BJ (cell line): ENCODE measurements around the gene FOXP2. TPM values are rescaled to one million over a fixed set of nuclear protein-coding genes. Genes with fewer than 3 reads are reported as not detected.
"Not testable (repeated sequence)": the region's sequence is repeated elsewhere in the genome, so short reads cannot be mapped to it uniquely, and the experiment has no call there.

Source experiments
- CTCF ChIA-PET: fragments of 350-600 bp; formaldehyde crosslinking; extraction: SDS; loops from one replicate; lab custom pipeline; 2021; ENCODE audit warnings: antibody characterized with exemption, inconsistent platforms; lab: Yijun Ruan, JAX
- POLR2A ChIA-PET: fragments of 300-600 bp; sonication (Branson Sonifier 250); formaldehyde crosslinking; extraction: SDS; loops from one replicate; lab custom pipeline; 2021; ENCODE audit warnings: antibody characterized with exemption; lab: Charles Lee
- DNase-seq: peaks from one replicate; pipeline ENCODE4 v3.0.0-alpha.2; 2011; ENCODE audit warnings: low read depth
- H3K27me3 ChIP-seq: 2 replicates; pipeline ENCODE4 v1.6.0; 2011; ENCODE audit warnings: low read length; ENCODE audit not compliant: control insufficient read depth, insufficient read depth
- H3K36me3 ChIP-seq: 2 replicates; pipeline ENCODE4 v1.5.1; 2011; ENCODE audit warnings: low read length; ENCODE audit not compliant: control insufficient read depth, insufficient read depth
- H3K4me3 ChIP-seq: 2 replicates; pipeline ENCODE4 v1.5.1; 2011; ENCODE audit warnings: low read depth, mild to moderate bottlenecking, control low read depth, low read length
- polyA plus RNA-seq: library from polyadenylated mRNA; depleted of rRNA; stranded (reverse); fragments of >200 nt; gene quantifications from 2 replicates; pipeline ENCODE4 v1.2.3, GENCODE V29; 2011
- TF ChIP-seq, protein P1 (sequence below): IDR thresholded peaks from 2 replicates; pipeline ENCODE4 v1.5.1; 2011; ENCODE audit warnings: low read depth, mild to moderate bottlenecking, control low read depth, inconsistent platforms, low read length, moderate library complexity; ENCODE audit not compliant: insufficient read depth

Gene FOXP2
- polyA plus RNA-seq, 1 experiment: 0.66 TPM

DNA sequence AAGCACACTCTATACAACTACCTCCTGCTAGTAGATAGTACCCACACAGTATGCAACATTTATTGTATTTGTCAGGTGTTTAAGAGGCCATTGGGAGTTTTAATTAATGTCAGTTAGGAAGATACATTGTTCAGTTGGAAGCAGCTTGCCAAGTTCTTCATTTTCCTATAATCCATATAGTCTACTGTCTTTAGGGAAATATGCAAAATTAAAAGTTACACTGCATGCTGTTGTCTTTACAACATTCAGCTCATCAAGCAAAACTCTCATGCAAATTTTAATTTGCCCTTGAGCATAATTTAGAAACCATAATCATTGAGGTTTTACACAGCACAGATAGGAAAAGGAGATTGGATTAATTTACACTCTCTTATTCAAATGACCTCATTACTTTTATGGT, 17.4 kb downstream of the FOXP2 start:
- ChIA-PET POLR2A (no interaction called here), CTCF (no interaction called here)

DNA sequence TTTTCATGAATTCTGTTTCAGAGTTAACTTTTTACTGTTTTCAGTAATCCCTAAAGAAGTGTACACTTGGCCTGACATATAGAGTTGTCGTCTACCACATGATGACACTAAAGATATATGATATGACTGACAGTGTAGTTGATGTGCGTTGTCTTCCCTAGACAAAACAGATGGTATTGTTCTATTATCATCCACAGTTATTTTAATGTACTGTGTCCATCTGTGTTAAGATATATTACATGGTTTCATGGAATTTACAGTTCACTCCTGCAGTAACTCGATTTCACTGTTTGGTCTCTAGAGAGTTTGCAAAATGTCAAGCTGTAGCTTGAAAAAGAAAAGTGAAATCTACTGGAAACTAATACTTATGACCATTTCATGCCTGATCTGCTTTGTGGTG, 18.1 kb downstream of the FOXP2 start:
- TF ChIP-seq, protein P1, sequence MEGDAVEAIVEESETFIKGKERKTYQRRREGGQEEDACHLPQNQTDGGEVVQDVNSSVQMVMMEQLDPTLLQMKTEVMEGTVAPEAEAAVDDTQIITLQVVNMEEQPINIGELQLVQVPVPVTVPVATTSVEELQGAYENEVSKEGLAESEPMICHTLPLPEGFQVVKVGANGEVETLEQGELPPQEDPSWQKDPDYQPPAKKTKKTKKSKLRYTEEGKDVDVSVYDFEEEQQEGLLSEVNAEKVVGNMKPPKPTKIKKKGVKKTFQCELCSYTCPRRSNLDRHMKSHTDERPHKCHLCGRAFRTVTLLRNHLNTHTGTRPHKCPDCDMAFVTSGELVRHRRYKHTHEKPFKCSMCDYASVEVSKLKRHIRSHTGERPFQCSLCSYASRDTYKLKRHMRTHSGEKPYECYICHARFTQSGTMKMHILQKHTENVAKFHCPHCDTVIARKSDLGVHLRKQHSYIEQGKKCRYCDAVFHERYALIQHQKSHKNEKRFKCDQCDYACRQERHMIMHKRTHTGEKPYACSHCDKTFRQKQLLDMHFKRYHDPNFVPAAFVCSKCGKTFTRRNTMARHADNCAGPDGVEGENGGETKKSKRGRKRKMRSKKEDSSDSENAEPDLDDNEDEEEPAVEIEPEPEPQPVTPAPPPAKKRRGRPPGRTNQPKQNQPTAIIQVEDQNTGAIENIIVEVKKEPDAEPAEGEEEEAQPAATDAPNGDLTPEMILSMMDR: no peak
- ChIA-PET POLR2A (no interaction called here), CTCF (no interaction called here)
- no peak for DNase-seq
- Histone ChIP-seq H3K4me3 (no peak overlapping the region), H3K36me3 (no peaks in the 10 kb centered on the region), H3K27me3 (no peaks in the 10 kb centered on the region)

More for the DNA sequence above, 17.4 kb downstream of the FOXP2 start:
- H3K27me3 ChIP-seq: no peaks in the 10 kb centered on the region
- no peaks in the 10 kb centered on the region for H3K36me3 ChIP-seq
- TF ChIP-seq, protein P1: no peak
- no peak overlapping the region for H3K4me3 ChIP-seq
- DNase-seq: no peak

DNA sequence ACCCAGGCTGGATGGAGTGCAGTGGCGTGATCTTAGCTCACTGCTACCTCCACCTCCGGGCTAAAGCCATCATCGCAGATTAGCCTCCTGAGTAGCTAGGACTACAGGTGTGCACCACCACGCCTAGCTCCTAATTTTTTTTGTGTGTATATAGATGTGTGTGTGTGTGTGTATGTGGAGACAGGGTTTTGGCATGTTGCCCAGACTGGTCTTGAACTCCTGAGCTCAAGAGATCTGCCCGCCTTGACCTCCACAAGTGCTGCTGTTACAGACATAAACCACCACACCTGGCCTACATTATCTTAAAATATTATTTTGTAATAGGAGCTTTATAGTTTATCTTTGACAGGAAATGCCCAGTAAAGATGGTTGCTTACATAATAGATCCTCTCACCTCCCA, 25.0 kb downstream of the FOXP2 start:
- Histone ChIP-seq H3K4me3 (no peak overlapping the region), H3K36me3 (no peaks in the 10 kb centered on the region), H3K27me3 (no peaks in the 10 kb centered on the region)
- ChIA-PET POLR2A (no interaction called here), CTCF (no interaction called here)
- no peak for DNase-seq
- TF ChIP-seq, protein P1: no peak

DNA sequence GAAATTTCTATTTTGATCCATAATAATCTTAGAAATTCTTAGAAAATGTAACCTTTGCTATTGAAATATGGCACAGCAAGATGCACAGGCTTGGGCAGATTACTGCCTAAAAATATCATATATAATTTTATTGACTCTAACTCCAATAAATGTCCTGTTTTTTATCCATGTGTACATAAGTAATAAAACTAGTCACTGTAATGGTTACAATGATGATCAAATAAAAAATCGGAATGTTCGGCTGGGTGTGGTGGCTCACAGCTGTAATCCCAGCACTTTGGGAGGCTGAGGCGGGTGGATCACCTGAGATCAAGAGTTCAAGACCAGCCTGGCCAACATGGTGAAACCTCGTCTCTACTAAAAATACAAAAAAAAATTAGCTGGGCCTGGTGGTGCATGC, 26.3 kb downstream of the FOXP2 start:
- POLR2A ChIA-PET, DNase-seq, H3K36me3 ChIP-seq, H3K4me3 ChIP-seq, CTCF ChIA-PET, H3K27me3 ChIP-seq: not testable (repeated sequence)

DNA sequence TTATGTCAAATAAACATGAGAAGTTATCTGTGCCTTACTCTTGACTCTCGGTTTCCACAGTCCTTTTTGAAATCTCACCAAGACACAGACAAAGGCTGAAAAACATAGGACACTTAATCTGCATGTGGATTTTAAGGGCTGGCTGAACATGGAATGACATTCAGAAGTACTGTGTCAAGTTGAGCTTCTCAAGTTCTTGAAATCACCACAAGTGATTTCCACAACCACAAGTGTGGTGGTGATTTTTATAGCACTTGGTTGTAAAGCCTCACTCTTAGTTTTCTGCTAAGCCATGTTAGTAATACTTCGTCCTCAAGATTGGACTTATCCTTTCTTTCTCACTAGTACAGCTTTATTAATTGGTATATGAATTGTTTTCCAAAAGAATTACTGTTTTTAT, 29.6 kb downstream of the FOXP2 start:
- CTCF ChIA-PET: no interaction called here
- Histone ChIP-seq H3K27me3 (no peaks in the 10 kb centered on the region), H3K4me3 (no peak overlapping the region), H3K36me3 (no peaks in the 10 kb centered on the region)
- TF ChIP-seq, protein P1: no peak
- no peak for DNase-seq
- POLR2A ChIA-PET: no interaction called here

DNA sequence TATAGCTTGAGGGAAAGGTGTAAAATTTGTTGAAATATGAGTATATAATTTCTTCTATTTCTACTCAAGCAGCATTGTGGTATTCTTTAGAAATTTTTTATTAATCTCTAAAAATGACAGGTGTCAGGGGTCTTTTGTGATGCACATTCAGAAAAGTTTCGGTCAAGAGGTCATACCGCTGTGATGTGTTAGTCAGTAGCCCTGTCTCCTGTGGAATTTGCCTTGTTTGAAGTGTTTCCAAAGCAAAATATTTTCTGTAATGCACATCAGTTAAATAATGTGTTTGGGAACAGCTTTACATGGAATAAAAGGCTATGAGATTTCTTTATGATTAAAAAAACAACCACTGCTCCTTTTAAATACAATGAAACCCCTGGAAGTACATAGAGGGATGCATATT, 35.8 kb downstream of the FOXP2 start:
- ChIA-PET POLR2A (no interaction called here), CTCF (no interaction called here)
- TF ChIP-seq, protein P1: no peak
- no peaks in the 10 kb centered on the region for H3K27me3 ChIP-seq
- no peak overlapping the region for H3K4me3 ChIP-seq
- no peak for DNase-seq
- no peaks in the 10 kb centered on the region for H3K36me3 ChIP-seq
